Measurements from ENCODE around the gene HOGA1.

The HOGA1 gene

DNA sequence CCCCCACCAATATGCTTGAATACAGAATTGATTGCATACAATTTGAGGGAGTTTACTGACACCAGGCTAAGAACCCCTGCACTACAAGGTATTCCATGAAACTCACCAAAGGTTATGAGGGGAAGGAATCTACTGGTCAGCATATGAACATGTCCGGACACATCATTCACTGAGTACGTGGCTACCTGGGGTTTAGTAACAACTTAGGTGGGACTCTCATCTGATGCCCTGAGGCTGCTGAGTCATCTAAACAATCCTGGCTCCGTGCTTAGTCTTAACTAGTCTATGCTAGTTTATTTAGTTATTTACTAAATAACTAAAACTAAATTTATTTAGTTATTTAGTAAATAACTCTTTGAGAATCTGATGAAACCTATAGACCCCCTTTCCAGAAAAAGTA is 67.6 kb downstream of the HOGA1 start:
- no peak for FAIRE-seq

DNA sequence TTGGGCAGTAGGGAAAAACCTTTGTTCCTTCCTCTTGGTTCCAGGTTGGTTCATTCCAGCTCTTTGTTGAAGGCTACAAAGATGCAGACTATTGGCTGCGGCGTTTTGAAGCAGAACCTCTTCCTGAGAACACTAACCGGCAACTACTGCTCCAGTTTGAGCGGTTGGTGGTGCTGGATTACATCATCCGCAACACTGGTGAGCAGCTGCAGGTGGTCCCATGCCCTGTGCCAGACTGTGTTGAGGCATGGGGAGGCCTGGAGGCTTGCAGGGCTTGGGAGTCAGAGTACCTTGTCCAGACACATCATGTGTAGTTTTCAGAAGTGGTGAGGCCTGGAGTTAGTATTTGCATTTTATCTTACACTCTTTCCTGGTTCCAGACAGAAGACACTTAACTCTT is 72.6 kb downstream of the HOGA1 start:
- FAIRE-seq = no peak

DNA sequence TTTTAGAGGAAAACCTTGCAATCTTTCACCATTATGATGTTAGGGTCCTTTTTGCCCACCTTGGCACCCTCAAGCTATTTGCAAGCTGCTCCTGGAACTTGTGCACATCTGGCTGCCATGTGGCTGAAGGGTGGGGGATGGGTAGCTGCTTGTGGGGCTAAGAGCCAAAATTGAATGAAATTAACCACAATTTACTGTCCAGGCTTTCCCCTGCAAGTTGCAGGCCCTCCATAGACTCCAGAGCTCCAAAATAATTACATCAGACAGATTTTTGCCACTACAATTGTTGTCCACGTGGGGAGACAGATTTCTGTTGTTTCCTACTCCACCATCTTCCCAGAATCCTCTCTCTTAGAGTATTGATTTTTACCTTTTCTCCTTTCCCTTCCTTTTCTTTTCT is 75.4 kb downstream of the HOGA1 start:
- no peak for FAIRE-seq
